ENCODE data around the gene C1QTNF7. TPM values are rescaled to one million over a fixed set of nuclear protein-coding genes. Genes with fewer than 3 reads are reported as not detected.

The C1QTNF7 gene
- total RNA-seq, 1 donor from 2014 or later, result 4.1 TPM

GRCh38 chr4:15482842-15483241, 55.0 kb downstream of the C1QTNF7 start:
- Mint-ChIP-seq H3K36me3 (peaks cover 53% of the 10 kb centered on the region), H3K4me3 (no peak overlapping the region), H3K27ac (no peak overlapping the region)

GRCh38 chr4:15488136-15488535, 60.3 kb downstream of the C1QTNF7 start:
- Mint-ChIP-seq H3K4me1 (no peaks in the 10 kb centered on the region), H3K36me3 (peaks cover 82% of the 10 kb centered on the region), H3K27ac (no peak overlapping the region), H3K4me3 (no peak overlapping the region), H3K9me3 (peaks cover 72% of the 10 kb centered on the region), H3K27me3 (ENCODE audit: low read depth) (no peaks in the 10 kb centered on the region)
- TF ChIP-seq CTCF (IDR thresholded peaks at IDR 0.05; ENCODE audit: unreplicated experiment), result no peak
- no peak for DNase-seq (ENCODE audit: low spot score in 2 of 2, unreplicated experiment in 2 of 2)

More at GRCh38 chr4:15482842-15483241, 55.0 kb downstream of the C1QTNF7 start:
- TF ChIP-seq CTCF (IDR thresholded peaks at IDR 0.05; ENCODE audit: unreplicated experiment), result no peak
- H3K4me1 Mint-ChIP-seq, result peaks cover 13% of the 10 kb centered on the region
- DNase-seq (ENCODE audit: low spot score in 2 of 2, unreplicated experiment in 2 of 2), result no peak
- H3K27me3 Mint-ChIP-seq (ENCODE audit: low read depth), result no peaks in the 10 kb centered on the region
- H3K9me3 Mint-ChIP-seq, result peaks cover 38% of the 10 kb centered on the region

GRCh38 chr4:15488658-15489470, 61.0 kb downstream of the C1QTNF7 start:
- Mint-ChIP-seq H3K36me3 (peaks cover 78% of the 10 kb centered on the region), H3K4me1 (no peaks in the 10 kb centered on the region), H3K9me3 (peaks cover 70% of the 10 kb centered on the region), H3K27ac (no peak overlapping the region), H3K27me3 (ENCODE audit: low read depth) (no peaks in the 10 kb centered on the region), H3K4me3 (no peak overlapping the region)
- no peak for TF ChIP-seq CTCF (IDR thresholded peaks at IDR 0.05; ENCODE audit: unreplicated experiment)
- no peak for DNase-seq (ENCODE audit: low spot score in 2 of 2, unreplicated experiment in 2 of 2)

GRCh38 chr4:15489551-15489950, 61.7 kb downstream of the C1QTNF7 start:
- no peak for DNase-seq (ENCODE audit: low spot score in 2 of 2, unreplicated experiment in 2 of 2)
- Mint-ChIP-seq H3K4me1 (no peaks in the 10 kb centered on the region), H3K4me3 (no peak overlapping the region), H3K36me3 (peaks cover 72% of the 10 kb centered on the region), H3K9me3 (peaks cover 63% of the 10 kb centered on the region), H3K27me3 (ENCODE audit: low read depth) (no peaks in the 10 kb centered on the region), H3K27ac (no peak overlapping the region)
- no peak for TF ChIP-seq CTCF (IDR thresholded peaks at IDR 0.05; ENCODE audit: unreplicated experiment)

GRCh38 chr4:15493411-15493810, 65.6 kb downstream of the C1QTNF7 start:
- Mint-ChIP-seq H3K36me3 (peaks cover 41% of the 10 kb centered on the region), H3K4me1 (peaks cover 5% of the 10 kb centered on the region), H3K27me3 (ENCODE audit: low read depth) (no peaks in the 10 kb centered on the region), H3K27ac (no peak overlapping the region), H3K9me3 (peaks cover 39% of the 10 kb centered on the region), H3K4me3 (no peak overlapping the region)
- TF ChIP-seq CTCF (IDR thresholded peaks at IDR 0.05; ENCODE audit: unreplicated experiment), result no peak
- no peak for DNase-seq (ENCODE audit: low spot score in 2 of 2, unreplicated experiment in 2 of 2)

All from mesothelial cell of epicardium (in vitro differentiated cells).